ENCODE results near the gene SNX25.

- TF ChIP-seq CTCF (IDR thresholded peaks at IDR 0.05; ENCODE audit: insufficient read depth, low read depth, low read length) (peak; percentile 28), EZH2 (IDR thresholded peaks at IDR 0.05; ENCODE audit: insufficient read depth, low read length) (no peak)
Measured at GRCh38 chr4:185304944-185305690, 95.7 kb downstream of the SNX25 start.
